Measurements from ENCODE around the gene ACAP2.
"Not testable (repeated sequence)": the region's sequence is repeated elsewhere in the genome, so short reads cannot be mapped to it uniquely, and the experiment has no call there.

Gene ACAP2

GRCh38 chr3:195372220-195372619 lies 70.6 kb downstream of the ACAP2 start:
- no peak for TF ChIP-seq CTCF (conservative IDR thresholded peaks at IDR 0.05; ENCODE audit: control insufficient read depth, insufficient read depth, low read depth, low read length)
- no peak for DNase-seq (ENCODE audit: low read depth)
- no peak overlapping the region for H3K4me3 ChIP-seq (ENCODE audit: control insufficient read depth, low read depth, low read length)

GRCh38 chr3:195366200-195366925 lies 76.5 kb downstream of the ACAP2 start:
- no peak for TF ChIP-seq CTCF (conservative IDR thresholded peaks at IDR 0.05; ENCODE audit: control insufficient read depth, insufficient read depth, low read depth, low read length)
- DNase-seq (ENCODE audit: low read depth) = peak; percentile 15
- H3K4me3 ChIP-seq (ENCODE audit: control insufficient read depth, low read depth, low read length) = no peak overlapping the region

GRCh38 chr3:195365371-195365770 lies 77.4 kb downstream of the ACAP2 start:
- no peak overlapping the region for H3K4me3 ChIP-seq (ENCODE audit: control insufficient read depth, low read depth, low read length)
- DNase-seq (ENCODE audit: low read depth) = no peak
- no peak for TF ChIP-seq CTCF (conservative IDR thresholded peaks at IDR 0.05; ENCODE audit: control insufficient read depth, insufficient read depth, low read depth, low read length)

- not testable (repeated sequence) for DNase-seq (ENCODE audit: low read depth); H3K4me3 ChIP-seq (ENCODE audit: control insufficient read depth, low read depth, low read length)
Measured at GRCh38 chr3:195357797-195358196, 85.0 kb downstream of the ACAP2 start.

GRCh38 chr3:195356151-195357086 lies 86.4 kb downstream of the ACAP2 start:
- TF ChIP-seq CTCF (conservative IDR thresholded peaks at IDR 0.05; ENCODE audit: control insufficient read depth, insufficient read depth, low read depth, low read length) = no peak

GRCh38 chr3:195354009-195354408 lies 88.8 kb downstream of the ACAP2 start:
- not testable (repeated sequence) for H3K4me3 ChIP-seq (ENCODE audit: control insufficient read depth, low read depth, low read length); DNase-seq (ENCODE audit: low read depth)

More at GRCh38 chr3:195356151-195357086, 86.4 kb downstream of the ACAP2 start:
- H3K4me3 ChIP-seq (ENCODE audit: control insufficient read depth, low read depth, low read length) = no peak overlapping the region
- DNase-seq (ENCODE audit: low read depth) = peak; percentile 24

GRCh38 chr3:195352895-195353488 lies 89.8 kb downstream of the ACAP2 start:
- no peak for TF ChIP-seq CTCF (conservative IDR thresholded peaks at IDR 0.05; ENCODE audit: control insufficient read depth, insufficient read depth, low read depth, low read length)
- no peak overlapping the region for H3K4me3 ChIP-seq (ENCODE audit: control insufficient read depth, low read depth, low read length)
- peak; percentile 65 for DNase-seq (ENCODE audit: low read depth)

Measured in fibroblast of mammary gland (primary cell).